Small intestine (tissue), 7 donors: ENCODE results near the gene ATG4B. TPM values are rescaled to one million over a fixed set of nuclear protein-coding genes. Genes with fewer than 3 reads are reported as not detected.

Experiments
- DNase-seq, 2 donors: peaks; one replicate each; pipeline versions ENCODE4 v3.0.0 to v3.0.0-alpha.2; 2013
- FAIRE-seq: peaks from 2 replicates; lab custom pipeline; 2012; peaks lifted over from hg19 to GRCh38; lab: Jason Lieb, UNC
- H3K27ac ChIP-seq, 3 donors: one replicate each; pipeline ENCODE4 v1.5.1; 2013; ENCODE audit warnings: low read length in 2 of 3, mild to moderate bottlenecking in 2 of 3, control low read depth in 1 of 3, inconsistent platforms in 1 of 3, low read depth in 1 of 3, moderate library complexity in 1 of 3
- H3K27me3 ChIP-seq, 3 donors: one replicate each; pipeline ENCODE4 v1.6.1; 2013; ENCODE audit warnings: low read length in 3 of 3, inconsistent platforms in 1 of 3; ENCODE audit not compliant: control insufficient read depth in 3 of 3, insufficient read depth in 3 of 3
- H3K36me3 ChIP-seq, 3 donors: one replicate each; pipeline ENCODE4 v1.6.1; 2013; ENCODE audit warnings: low read length in 3 of 3, inconsistent platforms in 1 of 3, low read depth in 1 of 3, mild to moderate bottlenecking in 1 of 3, moderate library complexity in 1 of 3; ENCODE audit not compliant: control insufficient read depth in 3 of 3, insufficient read depth in 2 of 3
- H3K4me1 ChIP-seq, 3 donors: one replicate each; pipeline ENCODE4 v1.6.1; 2013; ENCODE audit warnings: low read length in 2 of 3, inconsistent platforms in 1 of 3, low read depth in 1 of 3, mild to moderate bottlenecking in 1 of 3, moderate library complexity in 1 of 3; ENCODE audit not compliant: control insufficient read depth in 3 of 3, insufficient read depth in 2 of 3
- H3K4me3 ChIP-seq, 3 donors: one replicate each; pipeline ENCODE4 v1.5.1; 2013; ENCODE audit warnings: low read length in 3 of 3, control low read depth in 1 of 3, inconsistent platforms in 1 of 3, low read depth in 1 of 3, mild to moderate bottlenecking in 1 of 3, moderate library complexity in 1 of 3
- H3K9me3 ChIP-seq, 2 donors: one replicate each; pipeline ENCODE4 v1.6.1; 2013; ENCODE audit warnings: low read depth in 1 of 2, low read length in 1 of 2; ENCODE audit not compliant: control insufficient read depth in 2 of 2, insufficient read depth in 1 of 2
- WGBS, 3 donors: extraction: QIAGEN DNeasy Blood & Tissue Kit; methylation state at CpG; one replicate each; pipeline ENCODE4 v1.1.7; 2013; 5-methylcytosine and 5-hydroxymethylcytosine counted together
- polyA plus RNA-seq, 4 donors: library from polyadenylated mRNA; stranded (reverse) in 3 of 4; unstranded in 1 of 4; fragments of 200-250 nt in 3 of 4; fragments of 120-200 nt in 1 of 4; gene quantifications; one replicate each; pipeline versions ENCODE4 v1.2.1 to v1.2.3, GENCODE V29; 2013
- donor health status: healthy with polysubstance abuse.
- donor health status: control.
- donor health status: control.
- donor health status: Bipolar disorder and iron deficiency.
- donor health status: healthy.

ATG4B gene
- polyA plus RNA-seq, 4 donors, result 44.2 to 196 (median 85.0) TPM

GRCh38 chr2:241607162-241607885, 30.2 kb upstream of the ATG4B start:
- 96 to 99% (median 97%) methylated on average over 27 of the region's 27 CpGs for WGBS, 3 donors
- Histone ChIP-seq H3K27ac (no peak overlapping the region), H3K4me1 (peaks cover 0 to 12% (median 0%) of the 10 kb centered on the region in 3 donors), H3K27me3 (no peaks in the 10 kb centered on the region), H3K36me3 (peaks cover 10 to 51% (median 13%) of the 10 kb centered on the region in 3 donors), H3K9me3 (no peaks in the 10 kb centered on the region), H3K4me3 (no peak overlapping the region)
- DNase-seq (no peak), FAIRE-seq (no peak)

- 72 to 89% (median 79%) methylated on average over 10 of the region's 10 CpGs for whole genome bisulfite sequencing, 3 donors
- DNase-seq (no peak), FAIRE-seq (no peak)
- Histone ChIP-seq H3K4me1 (peaks cover 0 to 12% (median 0%) of the 10 kb centered on the region in 3 donors), H3K27me3 (no peaks in the 10 kb centered on the region), H3K9me3 (no peaks in the 10 kb centered on the region), H3K27ac (no peak overlapping the region), H3K36me3 (peaks cover 6 to 42% (median 10%) of the 10 kb centered on the region in 3 donors), H3K4me3 (no peak overlapping the region)
Measured at GRCh38 chr2:241608881-241609280, 28.6 kb upstream of the ATG4B start.

GRCh38 chr2:241609859-241610793, 27.4 kb upstream of the ATG4B start:
- H3K4me3 ChIP-seq, result peak overlapping the region; percentile 32 to 69 (median 59)
- no peaks in the 10 kb centered on the region for H3K9me3 ChIP-seq
- peaks cover 4 to 35% (median 10%) of the 10 kb centered on the region in 3 donors for H3K36me3 ChIP-seq
- DNase-seq (peak; percentile 90 to 96), FAIRE-seq (no peak)
- 5 to 8% (median 8%) methylated on average over 39 to 76 of the region's 76 CpGs for WGBS, 3 donors
- peak overlapping the region; percentile 43 to 81 (median 77) for H3K27ac ChIP-seq
- no peaks in the 10 kb centered on the region for H3K27me3 ChIP-seq
- H3K4me1 ChIP-seq, result peaks cover 0 to 12% (median 0%) of the 10 kb centered on the region in 3 donors

- Histone ChIP-seq H3K36me3 (peaks cover 0 to 35% (median 7%) of the 10 kb centered on the region in 3 donors), H3K4me3 (no peak overlapping the region), H3K4me1 (peaks cover 0 to 12% (median 0%) of the 10 kb centered on the region in 3 donors), H3K27me3 (no peaks in the 10 kb centered on the region), H3K9me3 (no peaks in the 10 kb centered on the region), H3K27ac (no peak overlapping the region)
- no peak for FAIRE-seq
- no peak for DNase-seq
- 94 to 98% (median 95%) methylated on average over 13 of the region's 13 CpGs for WGBS, 3 donors
Measured at GRCh38 chr2:241611062-241611461, 26.4 kb upstream of the ATG4B start.

- DNase-seq (peak in 1 of 2 donors; percentile 5), FAIRE-seq (no peak)
- Histone ChIP-seq H3K4me3 (no peak overlapping the region), H3K4me1 (peaks cover 0 to 12% (median 0%) of the 10 kb centered on the region in 3 donors), H3K36me3 (peaks cover 0 to 30% (median 1%) of the 10 kb centered on the region in 3 donors), H3K27me3 (no peaks in the 10 kb centered on the region), H3K9me3 (no peaks in the 10 kb centered on the region), H3K27ac (peak overlapping the region in 1 of 3 donors; percentile 61)
- 73 to 93% (median 91%) methylated on average over 20 of the region's 20 CpGs for WGBS, 3 donors
Measured at GRCh38 chr2:241612156-241613016, 25.1 kb upstream of the ATG4B start.

- Histone ChIP-seq H3K4me1 (peaks cover 0 to 12% (median 1%) of the 10 kb centered on the region in 3 donors), H3K36me3 (peaks cover 0 to 27% (median 1%) of the 10 kb centered on the region in 3 donors), H3K27me3 (no peaks in the 10 kb centered on the region), H3K9me3 (no peaks in the 10 kb centered on the region), H3K4me3 (no peak overlapping the region), H3K27ac (peak overlapping the region in 1 of 3 donors; percentile 46)
- DNase-seq, result no peak
- no peak for FAIRE-seq
- 78 to 92% (median 89%) methylated on average over 15 of the region's 15 CpGs for WGBS, 3 donors
Measured at GRCh38 chr2:241613017-241613780, 24.3 kb upstream of the ATG4B start.

- FAIRE-seq (no peak), DNase-seq (no peak)
- H3K27me3 ChIP-seq, result no peaks in the 10 kb centered on the region
- no peak overlapping the region for H3K27ac ChIP-seq
- H3K4me3 ChIP-seq, result no peak overlapping the region
- 38 to 76% (median 56%) methylated on average over 11 of the region's 11 CpGs for WGBS, 3 donors
- peaks cover 0 to 37% (median 1%) of the 10 kb centered on the region in 3 donors for H3K36me3 ChIP-seq
- peaks cover 0 to 8% (median 1%) of the 10 kb centered on the region in 3 donors for H3K4me1 ChIP-seq
- H3K9me3 ChIP-seq, result no peaks in the 10 kb centered on the region
Measured at GRCh38 chr2:241615041-241615440, 22.5 kb upstream of the ATG4B start.
